ENCODE results near the gene ARHGAP24. TPM values are rescaled to one million over a fixed set of nuclear protein-coding genes. Genes with fewer than 3 reads are reported as not detected.

The ARHGAP24 gene
- total RNA-seq, 4 donors from 2014 or later: 17.8 to 65.2 (median 27.2) TPM

DNA sequence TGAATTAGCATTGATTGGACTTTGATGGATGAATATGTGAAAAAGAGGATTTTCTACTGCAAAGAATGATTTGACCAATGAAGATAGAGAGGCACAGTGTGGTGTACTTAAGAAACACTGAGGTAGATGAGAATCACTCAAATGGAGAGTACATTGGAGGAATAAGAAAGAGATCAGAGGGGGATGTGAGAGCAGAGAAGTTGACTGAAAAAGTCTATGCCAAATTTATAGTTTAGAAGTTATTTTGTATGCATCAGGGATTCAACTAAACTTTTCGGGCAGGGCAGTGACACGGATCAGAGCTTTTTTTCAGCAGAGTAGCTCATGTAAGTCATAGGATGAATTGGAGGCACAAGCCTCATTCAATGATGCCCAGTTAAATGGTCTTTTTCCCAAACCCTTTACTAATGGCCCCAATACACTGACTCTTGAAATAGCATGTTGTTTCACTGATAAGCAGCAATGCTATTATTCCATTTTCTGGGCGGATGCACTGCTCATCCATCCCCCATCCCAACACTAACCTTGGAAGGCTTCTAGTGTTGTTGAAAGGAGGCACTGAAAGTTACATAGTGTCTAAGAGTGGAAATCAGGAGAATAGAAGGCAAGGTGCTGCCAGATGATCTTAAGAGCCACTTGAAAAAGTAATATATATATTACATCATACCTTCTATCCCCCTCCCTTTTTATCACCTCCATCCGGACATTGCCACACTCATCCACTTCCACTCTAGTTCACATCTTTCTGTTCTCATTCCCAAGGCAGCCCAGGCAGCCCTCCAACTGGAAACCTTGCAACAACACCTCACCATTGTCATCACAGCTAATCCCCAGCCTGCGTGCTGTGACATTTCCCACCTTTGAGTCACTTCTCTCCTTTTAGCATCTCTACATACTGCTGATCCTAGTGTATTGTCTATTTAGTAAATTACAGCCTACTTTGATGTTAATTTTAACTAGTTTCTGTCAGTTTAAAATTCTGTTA lies 46.1 kb downstream of the ARHGAP24 start:
- H3K4me1 ChIP-seq: peaks cover under 1% of the 10 kb centered on the region
- no peak overlapping the region for H3K27ac ChIP-seq
- H3K36me3 ChIP-seq: no peaks in the 10 kb centered on the region
- TF ChIP-seq EP300 (IDR thresholded peaks at IDR 0.05): no peak
- no peak for TF ChIP-seq POLR2AphosphoS5 (IDR thresholded peaks at IDR 0.05)
- no peak for TF ChIP-seq POLR2A (IDR thresholded peaks at IDR 0.05)
- TF ChIP-seq, protein P1, sequence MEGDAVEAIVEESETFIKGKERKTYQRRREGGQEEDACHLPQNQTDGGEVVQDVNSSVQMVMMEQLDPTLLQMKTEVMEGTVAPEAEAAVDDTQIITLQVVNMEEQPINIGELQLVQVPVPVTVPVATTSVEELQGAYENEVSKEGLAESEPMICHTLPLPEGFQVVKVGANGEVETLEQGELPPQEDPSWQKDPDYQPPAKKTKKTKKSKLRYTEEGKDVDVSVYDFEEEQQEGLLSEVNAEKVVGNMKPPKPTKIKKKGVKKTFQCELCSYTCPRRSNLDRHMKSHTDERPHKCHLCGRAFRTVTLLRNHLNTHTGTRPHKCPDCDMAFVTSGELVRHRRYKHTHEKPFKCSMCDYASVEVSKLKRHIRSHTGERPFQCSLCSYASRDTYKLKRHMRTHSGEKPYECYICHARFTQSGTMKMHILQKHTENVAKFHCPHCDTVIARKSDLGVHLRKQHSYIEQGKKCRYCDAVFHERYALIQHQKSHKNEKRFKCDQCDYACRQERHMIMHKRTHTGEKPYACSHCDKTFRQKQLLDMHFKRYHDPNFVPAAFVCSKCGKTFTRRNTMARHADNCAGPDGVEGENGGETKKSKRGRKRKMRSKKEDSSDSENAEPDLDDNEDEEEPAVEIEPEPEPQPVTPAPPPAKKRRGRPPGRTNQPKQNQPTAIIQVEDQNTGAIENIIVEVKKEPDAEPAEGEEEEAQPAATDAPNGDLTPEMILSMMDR (IDR thresholded peaks at IDR 0.05): no peak
- no peak overlapping the region for H3K4me3 ChIP-seq
- WGBS: 88% methylated on average over 5 of the region's 5 CpGs
- no peak for DNase-seq (ENCODE audit: low spot score in 2 of 2)
- no peaks in the 10 kb centered on the region for H3K9me3 ChIP-seq
- no peaks in the 10 kb centered on the region for H3K27me3 ChIP-seq

DNA sequence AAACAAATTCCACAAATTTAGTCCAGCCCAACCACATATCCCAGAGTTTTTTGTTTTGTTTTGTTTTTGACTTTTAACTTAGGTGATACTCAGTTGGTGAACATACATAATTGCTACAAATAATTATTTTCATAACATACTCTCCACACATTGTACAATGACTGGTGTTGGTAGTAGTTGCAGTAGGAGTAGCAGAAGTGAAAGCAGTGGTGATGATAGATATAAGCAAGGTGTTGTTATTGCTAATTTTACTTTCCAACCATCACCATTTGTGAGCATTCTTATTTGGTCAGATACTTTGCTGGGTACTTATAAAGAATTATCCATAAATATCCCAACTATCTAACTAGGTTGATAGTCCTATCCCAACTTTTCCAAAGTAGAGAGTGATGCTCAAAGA lies 47.3 kb downstream of the ARHGAP24 start:
- Histone ChIP-seq H3K27ac (no peak overlapping the region), H3K4me1 (no peaks in the 10 kb centered on the region), H3K4me3 (no peak overlapping the region), H3K27me3 (no peaks in the 10 kb centered on the region), H3K9me3 (no peaks in the 10 kb centered on the region), H3K36me3 (no peaks in the 10 kb centered on the region)
- no peak for DNase-seq (ENCODE audit: low spot score in 2 of 2)
- TF ChIP-seq POLR2A (IDR thresholded peaks at IDR 0.05) (no peak), EP300 (IDR thresholded peaks at IDR 0.05) (no peak), POLR2AphosphoS5 (IDR thresholded peaks at IDR 0.05) (no peak)
- TF ChIP-seq, protein P1 (IDR thresholded peaks at IDR 0.05): no peak

DNA sequence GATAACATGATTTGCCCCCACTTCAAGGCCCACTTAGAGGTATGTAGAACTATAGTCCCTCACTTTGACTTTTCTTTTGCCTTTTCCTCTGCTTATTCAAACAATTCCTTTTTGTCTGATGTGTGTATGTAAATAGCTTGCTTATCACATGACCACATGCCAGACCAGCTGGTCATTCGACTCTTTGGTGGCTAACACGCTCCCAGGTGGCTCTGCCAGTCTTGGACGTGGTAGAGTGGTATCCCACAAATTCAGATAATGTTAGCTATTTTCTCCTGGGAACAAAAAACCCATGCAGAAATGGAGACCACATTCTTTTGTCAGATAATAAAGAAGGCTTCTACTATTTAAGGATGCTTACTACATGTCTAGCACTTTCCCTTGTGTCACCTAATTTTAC lies 47.9 kb downstream of the ARHGAP24 start:
- no peak overlapping the region for H3K4me3 ChIP-seq
- 82% methylated on average over 3 of the region's 3 CpGs for WGBS

DNA sequence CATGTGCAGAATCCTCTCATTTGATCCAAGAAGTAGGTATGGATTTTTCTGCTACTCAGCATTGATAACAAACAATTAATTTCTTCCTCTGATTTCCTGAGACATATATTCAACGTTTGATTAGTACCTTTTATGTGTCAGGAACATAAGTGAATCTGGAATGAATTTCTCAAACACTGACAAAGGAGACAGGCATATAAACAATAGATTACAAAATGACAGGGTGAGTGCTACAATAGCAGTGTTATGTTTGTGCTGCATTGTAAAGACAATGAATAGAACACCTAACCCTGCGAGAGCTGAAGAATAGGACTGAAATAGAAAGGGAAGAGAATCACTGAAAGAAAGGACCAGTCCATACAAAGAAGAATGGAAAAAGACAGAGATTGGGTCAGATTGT lies 52.9 kb downstream of the ARHGAP24 start:
- no peak for TF ChIP-seq EP300 (IDR thresholded peaks at IDR 0.05)
- TF ChIP-seq, protein P1 (IDR thresholded peaks at IDR 0.05): no peak
- TF ChIP-seq POLR2A (IDR thresholded peaks at IDR 0.05): no peak
- Histone ChIP-seq H3K4me1 (no peaks in the 10 kb centered on the region), H3K4me3 (no peak overlapping the region), H3K9me3 (no peaks in the 10 kb centered on the region), H3K27me3 (no peaks in the 10 kb centered on the region), H3K36me3 (no peaks in the 10 kb centered on the region), H3K27ac (no peak overlapping the region)
- 57% methylated on average over 2 of the region's 2 CpGs for whole genome bisulfite sequencing
- no peak for DNase-seq (ENCODE audit: low spot score in 2 of 2)

More for the DNA sequence above, 47.9 kb downstream of the ARHGAP24 start:
- no peak for DNase-seq (ENCODE audit: low spot score in 2 of 2)
- Histone ChIP-seq H3K27me3 (no peaks in the 10 kb centered on the region), H3K27ac (no peak overlapping the region), H3K9me3 (no peaks in the 10 kb centered on the region), H3K4me1 (no peaks in the 10 kb centered on the region), H3K36me3 (no peaks in the 10 kb centered on the region)
- TF ChIP-seq POLR2AphosphoS5 (IDR thresholded peaks at IDR 0.05): no peak
- no peak for TF ChIP-seq POLR2A (IDR thresholded peaks at IDR 0.05)
- TF ChIP-seq, protein P1 (IDR thresholded peaks at IDR 0.05): no peak
- TF ChIP-seq EP300 (IDR thresholded peaks at IDR 0.05): no peak

DNA sequence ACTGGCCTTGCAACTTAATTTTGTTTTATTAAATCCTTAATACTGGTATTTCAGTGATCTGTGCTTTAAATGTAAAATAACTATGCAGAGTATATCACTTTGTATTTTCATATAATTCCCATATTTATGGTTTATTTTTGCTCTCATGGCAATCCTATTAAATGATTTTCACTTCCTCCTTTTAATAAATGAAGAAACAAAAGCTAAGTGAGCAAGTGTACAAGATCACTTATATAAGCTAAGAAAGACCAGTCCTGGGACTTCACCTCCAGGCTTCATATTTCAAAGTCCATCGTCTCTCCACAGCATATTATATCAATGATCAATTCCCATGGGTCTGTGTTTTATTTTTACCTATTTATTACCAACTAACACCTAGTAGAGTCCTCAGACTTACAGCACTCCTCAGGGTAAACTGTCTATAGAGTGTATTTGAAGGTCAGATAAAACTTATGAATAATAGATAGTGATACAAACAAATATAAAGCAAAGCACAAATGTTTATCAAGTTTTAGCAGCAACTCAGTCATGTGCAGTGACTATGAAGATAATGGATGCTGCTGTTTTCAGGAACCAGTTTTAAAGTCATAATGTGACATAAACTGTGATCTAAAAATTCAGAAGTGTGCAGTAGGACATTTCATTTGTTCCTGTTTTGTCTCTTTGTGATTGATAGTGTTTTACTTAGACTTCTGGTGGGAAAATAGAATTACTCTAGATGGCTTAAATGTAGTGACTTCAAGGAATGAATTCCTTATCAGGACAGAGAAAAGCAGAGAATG lies 56.8 kb downstream of the ARHGAP24 start:
- Histone ChIP-seq H3K27ac (no peak overlapping the region), H3K4me1 (no peaks in the 10 kb centered on the region), H3K4me3 (no peak overlapping the region), H3K9me3 (no peaks in the 10 kb centered on the region), H3K27me3 (no peaks in the 10 kb centered on the region), H3K36me3 (no peaks in the 10 kb centered on the region)
- TF ChIP-seq POLR2AphosphoS5 (IDR thresholded peaks at IDR 0.05) (no peak), EP300 (IDR thresholded peaks at IDR 0.05) (no peak), POLR2A (IDR thresholded peaks at IDR 0.05) (no peak)
- TF ChIP-seq, protein P1 (IDR thresholded peaks at IDR 0.05): no peak
- no peak for DNase-seq (ENCODE audit: low spot score in 2 of 2)
- 86% methylated on average over 1 of the region's 1 CpG for WGBS
